Sigmoid colon (tissue), 7 donors: Measurements from ENCODE around the gene GBX1. TPM values are rescaled to one million over a fixed set of nuclear protein-coding genes. Genes with fewer than 3 reads are reported as not detected.

Experiments
- DNase-seq: peaks from one replicate; pipeline ENCODE4 v3.0.0-alpha.2; 2019
- H3K27ac ChIP-seq, 4 donors: fragments of 200-600 bp; sonication (generic); one replicate each; pipeline ENCODE4 v1.5.1; 2016 to 2019; ENCODE audit warnings: mild to moderate bottlenecking in 1 of 4
- H3K27me3 ChIP-seq, 3 donors: fragments of 200-600 bp; sonication (generic); one replicate each; pipeline ENCODE4 v1.5.1; 2019; ENCODE audit warnings: mild to moderate bottlenecking in 1 of 3
- H3K36me3 ChIP-seq, 4 donors: fragments of 200-600 bp; sonication (generic); one replicate each; pipeline ENCODE4 v1.5.1; 2016 to 2019
- H3K4me1 ChIP-seq, 4 donors: fragments of 200-600 bp; sonication (generic); one replicate each; pipeline ENCODE4 v1.5.1; 2017 to 2019
- H3K4me3 ChIP-seq, 4 donors: fragments of 200-600 bp; sonication (generic); one replicate each; pipeline ENCODE4 v1.5.1; 2017 to 2019; ENCODE audit warnings: mild to moderate bottlenecking in 2 of 4, moderate library complexity in 1 of 4
- H3K9me3 ChIP-seq, 4 donors: fragments of 200-600 bp in 3 of 4; sonication (generic) in 3 of 4; one replicate each; pipeline versions ENCODE4 v1.5.1 to v1.6.1; 2013 to 2019
- CTCF ChIP-seq, 4 experiments: fragments of 450-650 bp in 3 of 4; fragments of 200-600 bp in 1 of 4; IDR thresholded peaks; one replicate each; pipeline ENCODE4 v1.5.1; 2016 to 2019; ENCODE audit warnings: antibody characterized with exemption in 4 of 4, mild to moderate bottlenecking in 3 of 4, moderate library complexity in 2 of 4
- EP300 ChIP-seq, 4 donors: sonication (generic); formaldehyde crosslinking; IDR thresholded peaks; one replicate each; pipeline ENCODE4 v1.6.1; 2017; ENCODE audit warnings: antibody characterized with exemption in 4 of 4
- POLR2A ChIP-seq, 2 donors: fragments of 450-650 bp; IDR thresholded peaks; one replicate each; pipeline ENCODE4 v1.6.1; 2016; ENCODE audit warnings: antibody characterized with exemption in 2 of 2, mild to moderate bottlenecking in 2 of 2, moderate library complexity in 2 of 2
- POLR2AphosphoS5 ChIP-seq, 4 donors: sonication (generic); formaldehyde crosslinking; IDR thresholded peaks; one replicate each; pipeline ENCODE4 v1.6.1; 2017; ENCODE audit warnings: antibody characterized with exemption in 4 of 4
- whole genome bisulfite sequencing, 2 donors: extraction: QIAGEN DNeasy Blood & Tissue Kit; methylation state at CpG; one replicate each; pipeline ENCODE4 v1.1.7; 2013; 5-methylcytosine and 5-hydroxymethylcytosine counted together
- intact Hi-C: fragments of 100-400 bp; cut with DNase I; formaldehyde crosslinking; loops from one replicate; pipeline ENCODE4 v1.15.1; 2023
- polyA plus RNA-seq, 3 donors: library from polyadenylated mRNA; stranded (reverse); fragments of 200-250 nt; gene quantifications; one replicate each; pipeline ENCODE4 v1.2.3, GENCODE V29; 2013
- total RNA-seq, 4 donors: library from RNA; depleted of rRNA; stranded (reverse); fragments of >200 nt; gene quantifications; one replicate each; pipeline ENCODE4 v1.1.0, GENCODE V29; 2016
- donor health status: healthy with polysubstance abuse.
- donor health status: Bipolar disorder and iron deficiency.
- donor health status: healthy.

Gene GBX1
- total and polyA plus RNA-seq, 7 donors: not detected

- 86 to 87% methylated on average over 22 of the region's 22 CpGs for whole genome bisulfite sequencing, 2 donors
- peaks cover 0 to 26% (median 2%) of the 10 kb centered on the region in 3 donors for H3K27me3 ChIP-seq
- no peak for DNase-seq
Observed at GRCh38 chr7:151181011-151181431, 13.5 kb upstream of the GBX1 start.

DNA sequence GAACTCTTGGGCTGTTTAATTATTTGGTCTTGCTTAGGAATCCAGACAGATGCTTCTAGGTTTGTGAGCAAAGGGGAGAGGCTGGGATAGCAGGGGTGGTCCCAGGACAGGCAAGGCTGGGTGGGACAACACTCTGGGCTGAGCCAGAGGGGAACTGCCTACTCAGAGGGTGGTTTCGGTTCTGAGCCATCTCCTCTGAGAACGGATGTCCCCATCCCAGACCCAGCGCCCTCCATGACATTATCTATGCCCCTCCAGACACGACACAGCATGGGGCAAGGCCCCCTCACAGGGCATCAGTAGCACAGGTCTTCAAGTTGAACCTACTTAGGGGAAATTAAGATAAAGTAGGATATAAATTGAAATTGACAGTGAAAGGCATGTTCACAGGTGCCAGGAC is 12.5 kb upstream of the GBX1 start:
- H3K36me3 ChIP-seq: no peaks in the 10 kb centered on the region
- no peak for DNase-seq
- H3K27me3 ChIP-seq: peaks cover 0 to 37% (median 13%) of the 10 kb centered on the region in 3 donors
- no peak overlapping the region for H3K27ac ChIP-seq
- 76 to 85% methylated on average over 4 of the region's 4 CpGs for WGBS, 2 donors
- no peak overlapping the region for H3K4me3 ChIP-seq
- peaks cover 0 to under 1% (median 0%) of the 10 kb centered on the region in 4 donors for H3K4me1 ChIP-seq
- intact Hi-C loops: no loop called here
- no peaks in the 10 kb centered on the region for H3K9me3 ChIP-seq
- no peak for TF ChIP-seq POLR2AphosphoS5 (IDR thresholded peaks at IDR 0.05)
- no peak for TF ChIP-seq CTCF (IDR thresholded peaks at IDR 0.05)
- TF ChIP-seq POLR2A (IDR thresholded peaks at IDR 0.05): no peak
- no peak for TF ChIP-seq EP300 (IDR thresholded peaks at IDR 0.05)

More at GRCh38 chr7:151181011-151181431, 13.5 kb upstream of the GBX1 start:
- Histone ChIP-seq H3K36me3 (no peaks in the 10 kb centered on the region), H3K27ac (no peak overlapping the region), H3K4me3 (no peak overlapping the region), H3K9me3 (no peaks in the 10 kb centered on the region), H3K4me1 (no peaks in the 10 kb centered on the region)
- no peak for TF ChIP-seq POLR2AphosphoS5 (IDR thresholded peaks at IDR 0.05)
- no peak for TF ChIP-seq EP300 (IDR thresholded peaks at IDR 0.05)
- no peak for TF ChIP-seq POLR2A (IDR thresholded peaks at IDR 0.05)
- TF ChIP-seq CTCF (IDR thresholded peaks at IDR 0.05): no peak
- intact Hi-C loops: no loop called here

GRCh38 chr7:151179287-151179860 is 11.9 kb upstream of the GBX1 start:
- intact Hi-C loops: no loop called here
- Histone ChIP-seq H3K4me3 (no peak overlapping the region), H3K36me3 (no peaks in the 10 kb centered on the region), H3K4me1 (peaks cover 0 to 5% (median 0%) of the 10 kb centered on the region in 4 donors), H3K27ac (no peak overlapping the region), H3K27me3 (peaks cover 3 to 43% (median 16%) of the 10 kb centered on the region in 3 donors), H3K9me3 (no peaks in the 10 kb centered on the region)
- no peak for TF ChIP-seq POLR2AphosphoS5 (IDR thresholded peaks at IDR 0.05)
- TF ChIP-seq CTCF (IDR thresholded peaks at IDR 0.05): no peak
- TF ChIP-seq POLR2A (IDR thresholded peaks at IDR 0.05): no peak
- no peak for TF ChIP-seq EP300 (IDR thresholded peaks at IDR 0.05)
- WGBS, 2 donors: 79 to 84% methylated on average over 8 of the region's 8 CpGs
- DNase-seq: no peak

GRCh38 chr7:151178831-151179230 is 11.3 kb upstream of the GBX1 start:
- TF ChIP-seq EP300 (IDR thresholded peaks at IDR 0.05) (no peak), POLR2A (IDR thresholded peaks at IDR 0.05) (no peak), POLR2AphosphoS5 (IDR thresholded peaks at IDR 0.05) (no peak), CTCF (IDR thresholded peaks at IDR 0.05) (no peak)
- no peak for DNase-seq
- peaks cover 6 to 48% (median 20%) of the 10 kb centered on the region in 3 donors for H3K27me3 ChIP-seq
- no peak overlapping the region for H3K4me3 ChIP-seq
- H3K36me3 ChIP-seq: no peaks in the 10 kb centered on the region
- no peak overlapping the region for H3K27ac ChIP-seq
- intact Hi-C loops: no loop called here
- peaks cover 0 to 5% (median 0%) of the 10 kb centered on the region in 4 donors for H3K4me1 ChIP-seq
- WGBS, 2 donors: 59 to 78% methylated on average over 2 of the region's 2 CpGs
- H3K9me3 ChIP-seq: no peaks in the 10 kb centered on the region

DNA sequence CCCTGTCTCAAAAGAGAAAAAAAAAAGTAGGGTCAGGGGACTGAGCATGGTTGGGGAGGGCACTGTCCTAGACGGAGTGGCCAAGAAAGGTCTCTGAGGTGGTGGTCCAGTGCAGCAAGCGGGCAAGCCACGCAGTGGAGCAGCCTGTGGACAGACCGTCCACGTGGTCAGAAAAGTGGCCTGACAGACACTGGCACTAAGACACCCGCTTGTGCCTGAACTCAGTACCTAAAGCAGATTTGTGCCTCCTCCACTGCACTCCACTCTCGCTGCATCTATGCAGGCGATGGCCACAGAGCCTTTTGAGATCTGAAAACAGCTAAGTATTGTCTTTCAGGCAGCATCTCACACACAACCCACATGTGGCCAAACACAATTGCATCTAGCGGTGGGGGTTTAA is 10.7 kb upstream of the GBX1 start:
- Histone ChIP-seq H3K27me3 (peaks cover 6 to 54% (median 25%) of the 10 kb centered on the region in 3 donors), H3K4me1 (peaks cover 0 to 5% (median 0%) of the 10 kb centered on the region in 4 donors), H3K4me3 (no peak overlapping the region), H3K27ac (no peak overlapping the region), H3K36me3 (no peaks in the 10 kb centered on the region), H3K9me3 (no peaks in the 10 kb centered on the region)
- TF ChIP-seq CTCF (IDR thresholded peaks at IDR 0.05) (no peak), POLR2A (IDR thresholded peaks at IDR 0.05) (no peak), EP300 (IDR thresholded peaks at IDR 0.05) (no peak), POLR2AphosphoS5 (IDR thresholded peaks at IDR 0.05) (no peak)
- 90 to 91% methylated on average over 9 of the region's 9 CpGs for WGBS, 2 donors
- intact Hi-C loops: no loop called here
- no peak for DNase-seq
